Stimulated activated CD4-positive, alpha-beta T cell treated with anti-CD3 and anti-CD28 coated beads, Interleukin-12 subunit alpha, Interleukin-12 subunit beta, amount 100 ng/mL, for 24 hours (primary cell): ENCODE measurements around the gene PHF21A.

Experiments
- DNase-seq, 2 experiments: peaks; one replicate each; pipeline ENCODE4 v3.0.0-alpha.2; 2020; ENCODE audit warnings: low read depth in 2 of 2

Gene PHF21A

DNA sequence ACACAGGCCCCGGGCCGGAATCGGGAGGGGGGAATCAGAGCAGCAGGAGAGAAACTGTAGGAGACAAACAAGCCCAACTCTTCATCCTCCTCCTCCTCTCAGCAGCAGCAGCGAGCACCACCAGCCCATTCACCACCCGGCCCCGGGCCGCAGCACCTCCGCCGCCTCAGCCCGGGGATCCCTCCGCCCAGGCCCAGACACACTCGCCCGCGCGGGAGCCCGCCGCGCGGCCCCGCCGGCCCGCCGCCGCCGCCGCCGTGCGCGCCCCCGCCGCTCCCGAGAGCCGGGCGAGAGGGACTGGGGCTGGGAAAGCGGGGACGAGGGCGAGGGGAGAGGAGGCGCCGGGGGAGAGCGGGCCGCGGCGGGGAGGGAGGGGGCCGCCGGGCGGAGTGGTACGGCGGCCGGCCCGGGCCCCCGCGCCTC lies at the start of gene PHF21A:
TSS of gene PHF21A (minus strand) at position 154 of the 423 bp plus-strand sequence. CDS start 37,235 bp downstream, outside the sequence.
- DNase-seq: peak; percentile 82 to 84

DNA sequence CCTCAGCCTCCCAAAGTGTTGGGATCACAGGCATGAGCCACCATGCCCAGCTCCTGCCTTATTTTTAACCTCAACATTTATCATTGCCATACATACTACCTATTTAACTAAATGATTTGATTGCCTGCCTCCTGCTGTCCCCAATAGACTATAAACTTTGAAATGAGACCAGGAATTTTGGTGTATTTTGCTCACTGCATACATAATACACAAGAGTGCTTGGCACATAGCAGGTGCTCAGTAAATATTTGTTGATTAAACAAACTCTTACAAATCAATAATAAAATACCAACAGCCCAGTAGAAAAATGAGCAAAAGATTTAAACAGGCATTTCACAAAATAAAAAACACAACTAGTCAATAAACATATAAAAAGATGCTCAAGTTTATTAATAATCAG lies 49.5 kb upstream of the PHF21A start:
- DNase-seq: no peak

DNA sequence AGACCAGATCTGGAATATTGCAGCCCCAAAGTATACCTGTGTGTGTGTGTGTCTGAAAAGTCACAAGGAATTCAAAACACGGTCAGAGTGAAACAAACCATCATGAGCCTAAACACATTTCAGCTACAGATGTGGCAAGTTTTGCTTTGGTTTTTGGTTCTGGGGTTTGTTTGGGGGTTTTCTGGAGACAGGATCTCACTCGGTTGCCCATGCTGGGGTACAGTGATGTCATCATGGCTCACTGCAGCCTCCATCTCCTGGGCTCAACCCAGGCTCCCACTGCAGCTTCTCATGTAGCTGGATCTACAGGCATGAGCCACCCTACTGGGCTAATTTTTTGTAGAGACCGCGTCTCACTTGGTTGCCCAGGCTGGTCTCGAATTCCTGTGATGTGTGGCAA lies 41.4 kb upstream of the PHF21A start:
- DNase-seq: no peak

DNA sequence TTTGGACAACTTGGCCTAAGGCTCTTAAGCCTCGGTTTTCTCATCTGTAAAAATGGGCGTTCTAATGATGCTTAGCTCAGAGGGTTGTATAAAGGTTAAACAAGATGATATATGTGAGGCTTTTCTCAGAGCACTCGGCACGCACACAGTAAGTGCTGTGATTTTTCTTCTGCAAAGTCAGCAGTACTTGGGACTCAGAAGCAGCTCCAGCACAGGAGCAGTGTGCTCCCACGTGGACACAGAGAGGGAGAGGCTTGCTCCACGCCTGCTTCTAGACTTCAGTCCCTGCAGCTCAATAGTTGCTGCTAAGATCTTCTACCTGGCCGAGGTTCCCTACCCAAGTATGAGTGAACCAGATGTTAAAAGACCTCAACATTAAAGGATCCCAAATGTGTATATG lies 39.9 kb upstream of the PHF21A start:
- no peak for DNase-seq

DNA sequence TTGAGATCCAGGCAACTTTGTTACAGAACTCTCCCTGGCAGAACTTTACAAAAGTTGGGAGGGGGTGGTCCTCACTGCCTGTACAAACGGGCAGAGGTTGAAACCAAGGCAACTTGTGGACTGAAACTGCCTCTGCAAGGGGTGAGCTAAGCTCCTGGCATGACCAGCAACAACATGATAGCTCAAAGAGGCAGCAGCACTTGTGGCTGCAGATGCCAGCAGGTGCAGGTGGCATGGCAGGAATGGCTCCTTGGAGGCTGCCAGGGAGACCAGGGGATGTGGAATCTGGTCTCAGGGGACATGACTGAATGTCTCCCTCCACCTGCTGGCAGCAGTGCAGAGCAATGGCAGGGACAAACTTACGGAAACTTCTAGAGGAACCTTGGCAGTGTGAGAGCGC lies 38.8 kb upstream of the PHF21A start:
- DNase-seq: no peak

DNA sequence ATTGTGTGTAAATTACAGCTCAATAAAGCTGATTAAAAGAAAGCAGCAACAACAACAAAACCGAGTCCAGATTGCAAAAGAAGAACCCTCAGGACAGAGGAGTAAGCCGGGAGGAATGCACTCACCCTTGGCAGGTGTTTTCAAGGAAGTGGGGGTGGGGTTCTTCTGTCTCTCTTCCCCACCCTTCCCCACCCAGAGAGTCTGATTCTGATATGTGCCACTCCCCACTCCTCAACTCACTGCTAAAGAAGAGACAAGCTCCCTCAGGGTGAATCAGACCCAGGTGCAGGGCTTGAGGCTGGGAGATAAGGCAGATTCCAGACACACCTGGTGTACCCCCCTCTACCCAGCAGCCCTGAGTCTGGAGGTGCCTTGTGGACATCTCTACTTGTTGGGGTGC lies 38.4 kb upstream of the PHF21A start:
- no peak for DNase-seq

DNA sequence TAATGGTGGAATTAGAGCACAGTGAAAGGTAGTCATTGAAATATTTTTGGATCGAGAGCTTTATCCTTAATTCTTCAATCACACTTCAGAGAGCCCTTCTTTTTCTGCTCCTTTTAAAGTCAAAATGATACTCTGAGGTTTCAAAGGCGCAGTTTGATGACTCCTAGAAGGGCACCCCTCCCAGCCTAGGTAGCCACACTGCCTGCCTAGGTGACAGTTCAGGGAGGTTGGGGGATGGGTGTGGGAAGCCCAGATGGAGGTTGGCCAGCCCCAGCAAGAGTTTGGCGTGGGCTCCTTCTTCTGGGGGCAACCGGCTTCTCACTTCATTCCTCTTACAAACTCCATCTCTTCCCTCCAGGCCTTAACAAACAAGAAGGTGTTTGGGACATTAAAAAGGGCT lies 28.6 kb upstream of the PHF21A start:
- DNase-seq: no peak

DNA sequence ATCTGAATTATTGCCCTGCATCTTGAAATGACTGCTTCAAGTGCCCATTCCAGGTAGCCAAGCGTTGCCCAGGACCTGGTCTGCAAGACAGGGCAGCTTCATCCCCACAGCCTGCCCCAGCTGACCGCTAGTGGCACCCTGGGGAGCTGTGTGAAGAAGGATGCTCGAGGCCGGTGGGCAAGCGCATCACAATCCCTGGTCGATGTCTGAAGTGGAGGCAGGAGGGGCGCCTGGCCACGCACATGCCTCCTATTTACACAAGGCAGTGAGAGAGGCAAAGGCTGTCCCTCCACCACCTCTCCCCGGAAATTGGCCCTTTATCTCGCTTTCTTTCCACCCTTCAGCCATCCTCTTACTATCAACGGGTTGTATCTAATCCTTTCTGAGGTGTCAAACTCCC lies 28.1 kb upstream of the PHF21A start:
- no peak for DNase-seq

DNA sequence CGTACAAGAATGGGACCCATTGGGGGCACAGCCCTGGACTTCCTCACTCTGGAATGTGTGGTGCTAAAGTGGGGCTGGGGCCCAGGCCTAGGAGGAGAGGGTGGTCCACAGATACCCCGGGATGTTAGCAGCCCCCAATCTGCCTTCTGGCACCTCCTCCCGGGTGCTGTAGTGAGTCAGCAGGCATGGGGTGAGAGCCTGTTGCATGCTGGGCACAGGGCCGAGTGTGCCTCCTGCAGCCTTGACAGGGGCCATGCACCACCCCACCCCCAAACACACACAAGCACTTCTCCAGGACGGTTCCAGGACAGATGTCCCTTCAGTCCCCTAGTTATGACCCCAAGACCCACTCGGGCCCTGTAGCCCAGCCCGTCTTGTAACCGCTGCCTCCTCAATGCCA lies 23.5 kb upstream of the PHF21A start:
- DNase-seq: no peak

DNA sequence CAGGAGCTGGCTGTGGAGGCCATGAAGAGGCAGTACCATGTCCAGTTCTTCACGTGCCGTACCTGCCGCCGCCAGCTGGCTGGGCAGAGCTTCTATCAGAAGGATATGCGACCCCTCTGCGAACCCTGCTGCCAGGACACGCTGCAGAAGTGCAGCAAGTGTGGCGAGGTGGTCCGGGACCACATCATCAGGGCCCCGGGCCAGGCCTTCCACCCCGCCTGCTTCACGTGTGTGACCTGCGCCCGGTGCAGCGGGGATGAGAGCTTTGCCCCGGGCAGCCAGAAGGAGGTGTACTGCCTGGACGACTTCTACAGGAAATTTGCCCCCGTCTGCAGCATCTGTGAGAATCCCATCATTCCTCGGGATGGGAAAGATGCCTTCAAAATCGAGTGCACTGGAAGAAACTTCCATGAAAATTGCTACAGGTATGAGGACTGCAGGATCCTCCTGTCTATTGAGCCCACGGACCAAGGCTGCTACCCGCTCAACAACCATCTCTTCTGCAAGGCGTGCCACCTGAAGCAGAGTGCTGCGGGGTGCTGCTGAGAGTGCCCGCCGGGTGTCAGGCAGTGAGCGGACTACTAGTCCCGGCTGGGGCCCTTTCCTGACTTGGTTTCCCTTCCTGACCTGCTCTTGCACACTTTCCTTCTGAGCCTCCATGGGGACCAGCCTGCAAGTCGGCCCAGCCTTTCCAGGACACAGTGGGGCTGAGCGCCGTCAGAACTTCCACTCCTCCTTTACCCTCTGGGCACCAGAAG lies 22.0 kb upstream of the PHF21A start:
- no peak for DNase-seq

DNA sequence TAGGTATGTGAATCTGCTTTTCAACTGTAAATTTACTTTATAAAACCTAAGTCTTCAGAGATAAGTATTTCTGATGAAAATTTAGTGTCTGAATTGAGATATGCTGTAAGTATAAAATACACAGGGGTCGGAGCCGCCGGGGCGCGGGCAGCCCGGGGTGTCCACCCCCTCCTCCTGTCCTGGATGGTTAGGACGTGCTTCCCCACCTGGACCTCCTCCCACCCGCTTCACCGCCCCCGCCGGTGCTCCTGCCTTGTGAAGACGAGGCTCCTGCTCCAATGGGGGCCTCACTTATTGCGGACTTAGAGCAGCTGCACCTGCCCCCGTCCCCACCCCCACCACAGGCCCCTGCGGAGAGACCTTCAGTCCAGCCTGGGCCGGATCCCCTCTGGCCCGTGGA lies 21.3 kb upstream of the PHF21A start:
- DNase-seq: no peak

DNA sequence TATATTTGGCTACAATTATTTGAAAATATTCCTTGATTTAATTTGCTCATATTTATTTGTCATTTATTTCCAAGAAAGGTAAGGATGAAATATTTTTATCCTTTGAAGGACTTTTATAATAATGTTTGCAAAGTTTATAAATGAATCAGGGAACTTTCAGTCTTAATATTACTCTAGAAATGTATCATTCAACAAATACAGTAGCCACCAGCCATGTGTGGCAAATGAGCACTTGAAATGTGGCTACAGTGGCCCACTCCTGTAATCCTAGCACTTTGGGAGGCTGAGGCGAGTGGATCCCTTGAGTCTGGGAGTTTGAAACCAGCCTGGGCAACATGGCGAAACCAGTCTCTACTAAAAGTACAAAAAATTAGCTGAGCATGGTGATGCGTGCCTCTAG lies 20.3 kb upstream of the PHF21A start:
- DNase-seq: no peak

DNA sequence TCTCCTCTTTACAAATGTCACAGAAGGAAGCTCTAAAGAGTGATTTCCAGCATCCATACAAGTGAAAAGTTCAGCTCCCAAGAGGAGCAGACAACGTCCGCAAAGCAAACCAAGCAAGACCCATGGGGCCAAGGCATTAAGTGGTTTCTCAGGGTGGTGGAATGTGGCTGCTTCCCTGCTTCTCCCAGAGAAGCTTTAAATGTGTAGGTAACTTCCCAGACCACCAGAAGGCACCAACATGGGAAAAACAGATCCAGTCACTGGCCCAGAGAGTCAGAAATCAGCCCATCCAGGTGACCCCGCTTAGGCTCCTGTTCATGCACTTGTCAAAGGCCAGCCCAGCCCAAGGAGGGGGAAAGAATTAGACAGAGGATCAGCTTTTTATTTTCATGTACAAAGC lies 13.3 kb upstream of the PHF21A start:
- no peak for DNase-seq

DNA sequence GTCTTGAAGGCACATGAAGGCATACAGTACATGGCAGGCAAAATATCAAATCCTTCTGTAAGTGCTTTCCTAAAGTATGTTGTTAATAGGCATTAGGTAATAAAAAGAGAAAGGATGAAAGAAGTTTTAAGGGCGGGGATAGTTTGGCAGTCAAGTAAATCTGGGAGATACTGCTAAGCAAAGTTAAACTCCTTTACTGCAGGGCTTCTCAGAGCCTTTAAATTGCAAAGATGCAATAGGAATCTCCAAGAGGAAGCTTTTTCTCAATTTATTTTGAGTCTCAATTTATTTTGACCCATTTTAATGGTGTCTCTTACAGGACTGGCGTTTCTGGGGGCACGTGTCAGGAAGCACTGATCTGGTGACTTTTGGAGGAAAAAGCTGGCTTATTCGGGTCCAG lies 12.8 kb upstream of the PHF21A start:
- no peak for DNase-seq

DNA sequence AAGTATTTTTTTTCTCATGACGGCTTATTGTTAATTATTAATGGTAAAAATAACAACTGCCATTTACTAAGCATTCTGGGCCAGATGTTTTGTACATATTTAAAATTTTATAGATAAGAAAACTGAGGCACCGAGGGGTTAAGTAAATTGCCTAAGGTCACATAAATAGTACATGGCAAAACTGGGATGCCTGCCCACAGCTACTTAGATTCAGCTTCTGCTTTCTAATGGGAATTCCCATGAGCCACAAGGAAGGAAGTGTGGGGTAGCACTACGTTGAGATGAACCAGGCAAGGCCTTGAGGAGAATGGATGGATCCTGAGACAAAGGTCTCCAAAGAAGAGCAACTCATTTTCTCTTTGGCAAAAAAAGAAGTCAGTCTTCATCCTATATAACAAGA lies 11.9 kb upstream of the PHF21A start:
- no peak for DNase-seq

DNA sequence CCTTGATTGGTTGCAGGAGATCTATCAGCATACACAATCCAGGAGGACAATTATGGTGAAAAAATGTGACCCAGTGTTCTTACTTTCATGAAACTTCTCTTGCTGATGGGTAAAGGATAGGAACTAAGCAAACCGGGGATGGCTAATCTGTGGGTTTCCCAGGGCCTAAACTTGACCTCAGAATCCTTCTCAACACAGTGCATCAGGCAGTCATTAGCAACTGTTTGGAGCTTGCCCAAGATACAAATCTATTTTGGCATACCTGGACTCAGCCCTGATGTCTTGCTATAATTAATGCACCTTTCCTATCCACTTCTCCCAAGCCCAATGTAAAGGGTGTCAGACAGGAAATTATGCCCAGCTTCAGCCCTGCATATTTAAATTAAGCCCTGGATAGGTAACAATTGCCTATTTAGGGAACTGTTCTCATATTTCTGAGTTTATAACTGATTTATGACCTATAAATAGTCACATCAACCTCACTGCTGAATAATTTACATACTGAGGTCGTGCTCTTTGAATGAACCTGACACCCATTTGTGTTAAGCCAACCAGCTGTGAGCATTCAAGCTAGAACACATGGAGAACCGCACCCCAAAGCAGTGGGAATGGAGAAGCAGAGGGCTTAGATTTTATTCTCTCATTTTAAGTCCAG lies 9.2 kb upstream of the PHF21A start:
- DNase-seq: no peak

DNA sequence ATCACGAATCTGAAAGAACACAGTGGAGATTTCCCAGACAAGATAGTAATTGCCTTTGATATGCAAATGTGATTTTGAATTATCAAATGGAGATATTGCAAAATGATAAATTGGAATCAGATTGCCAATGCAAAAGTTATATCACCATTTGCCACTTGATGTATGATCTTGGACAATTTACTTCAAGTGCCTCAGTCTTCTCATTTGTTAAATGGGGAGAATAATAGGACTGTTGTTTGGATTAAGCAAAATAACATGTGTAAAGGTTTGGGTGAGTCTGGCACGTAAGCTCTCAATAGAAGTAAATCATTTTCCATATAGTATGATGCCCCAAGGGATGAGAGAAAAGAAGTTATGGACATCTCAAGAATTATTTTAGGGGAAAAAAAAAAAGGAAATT lies 7.9 kb upstream of the PHF21A start:
- DNase-seq: no peak

DNA sequence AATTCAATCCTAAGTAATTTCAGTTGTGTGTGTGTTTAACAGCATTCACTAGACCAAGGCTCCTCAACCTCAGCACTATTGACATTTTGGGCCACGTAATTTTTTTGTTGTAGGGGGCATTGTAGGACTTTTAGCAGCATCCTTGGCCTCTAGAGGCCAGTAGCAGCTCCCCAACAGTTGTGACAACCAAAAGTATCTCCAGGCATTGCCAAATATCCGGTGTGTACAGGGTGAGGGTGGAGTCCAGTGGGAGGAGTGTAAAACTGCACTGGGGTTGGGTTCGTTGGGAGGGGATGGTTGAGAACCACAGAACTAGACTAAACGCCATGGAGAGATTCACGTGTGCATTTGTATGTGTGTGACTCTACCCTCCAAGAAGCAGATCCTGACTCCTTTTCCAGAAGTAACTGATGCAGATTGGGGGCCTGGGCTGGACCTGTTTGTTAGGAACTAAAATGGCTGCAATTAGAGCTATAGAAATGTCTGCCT lies 5.9 kb upstream of the PHF21A start:
- no peak for DNase-seq

DNA sequence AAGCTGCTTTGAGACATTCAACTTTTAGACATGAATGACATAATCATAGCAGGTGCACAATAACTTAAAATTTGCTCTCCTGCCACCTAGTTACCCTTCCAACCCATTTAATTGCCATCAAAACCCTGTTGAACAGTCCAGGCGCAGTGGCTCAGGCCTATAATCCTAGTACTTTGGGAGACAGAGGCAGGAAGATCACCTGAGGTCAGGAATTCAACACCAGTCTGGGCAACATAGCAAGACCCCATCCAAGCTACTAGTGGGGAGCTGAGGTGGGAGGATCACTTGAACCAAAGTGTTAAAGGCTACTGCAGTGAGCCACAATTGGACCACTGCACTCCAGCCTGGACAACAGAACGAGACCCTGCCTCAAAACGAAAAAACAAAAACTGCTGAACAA lies 4.0 kb upstream of the PHF21A start:
- DNase-seq: no peak

DNA sequence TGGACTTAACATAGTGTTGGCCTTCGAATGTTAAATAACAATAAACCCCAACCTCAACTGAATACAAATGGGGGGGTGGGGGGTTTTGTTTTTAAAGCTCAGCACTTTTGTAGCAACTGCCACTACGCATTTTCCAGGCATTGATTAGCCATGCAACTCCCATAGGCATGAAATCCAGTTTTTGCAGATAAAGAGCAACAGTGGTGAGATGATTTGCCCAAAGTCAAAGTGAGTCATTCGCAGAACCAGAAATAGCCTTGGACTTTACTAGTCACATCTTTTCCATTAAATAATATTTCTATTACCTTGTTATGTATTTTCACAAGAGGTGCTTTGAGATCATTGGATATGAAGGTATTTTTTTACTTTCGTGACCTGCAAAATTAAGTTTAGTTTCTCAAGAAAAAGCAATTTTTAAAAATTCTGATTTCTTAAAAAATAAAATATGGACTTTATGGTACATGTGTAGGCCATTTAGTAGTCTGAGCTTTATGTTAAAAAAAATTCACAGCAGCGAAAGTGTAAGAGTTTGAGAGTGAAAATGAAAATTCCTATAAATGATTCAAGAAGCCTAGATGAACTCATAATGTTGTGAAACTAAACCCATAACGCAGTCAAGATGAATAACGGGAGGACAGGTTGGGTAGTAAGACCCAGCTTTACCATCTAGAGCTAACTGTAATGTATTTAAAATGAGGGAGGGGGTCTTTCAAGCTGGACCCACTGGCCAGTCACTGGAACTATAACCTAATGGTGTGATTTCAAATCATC lies 1.9 kb upstream of the PHF21A start:
- no peak for DNase-seq

DNA sequence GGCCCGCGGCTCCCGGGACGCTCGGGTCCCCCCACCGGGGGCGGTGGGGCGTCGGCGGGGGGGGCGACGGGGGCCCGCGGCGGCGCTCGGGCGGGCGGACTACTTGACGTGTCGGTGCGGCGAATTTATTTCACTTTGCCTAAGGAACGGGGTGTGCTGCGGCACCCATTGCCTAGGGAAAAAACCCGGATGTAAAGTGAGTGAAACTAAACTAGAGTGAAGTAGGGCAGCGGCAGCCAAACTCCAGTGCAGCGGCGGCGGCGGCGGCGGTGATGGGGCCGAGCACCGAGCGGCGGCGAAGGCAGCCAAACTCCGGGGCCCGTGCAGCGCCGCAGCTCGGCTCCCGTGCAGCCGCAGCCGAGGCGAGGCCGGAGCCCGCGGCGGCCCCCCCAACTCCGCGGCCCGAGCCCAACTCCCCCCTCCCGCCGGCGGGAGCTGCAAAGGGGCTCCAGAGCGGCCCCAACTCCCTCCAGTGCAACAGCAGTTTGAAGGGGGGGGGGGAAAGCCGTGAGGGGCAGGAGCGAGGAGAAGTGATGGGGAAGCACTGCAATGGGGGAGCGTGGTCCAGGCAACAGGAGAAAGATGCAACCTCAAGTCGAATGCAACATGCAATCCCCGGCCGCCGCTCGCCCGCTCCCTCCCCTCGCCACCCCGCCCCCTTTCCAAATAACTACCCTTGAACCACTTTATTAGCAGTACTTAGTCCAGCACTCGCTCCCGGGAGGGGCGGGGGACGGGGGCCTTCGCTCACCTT lies 647 bp upstream of the PHF21A start:
- DNase-seq: peak; percentile 59 to 60
